GM12874 (cell line): Measurements from ENCODE around the gene OLFML3.

Source experiments
- TF ChIP-seq, protein P1 (sequence below): IDR thresholded peaks from 2 replicates; pipeline ENCODE4 v1.5.1; 2011; ENCODE audit warnings: low read depth, mild to moderate bottlenecking, control low read depth, low read length, moderate library complexity; ENCODE audit not compliant: insufficient read depth

OLFML3 gene

DNA sequence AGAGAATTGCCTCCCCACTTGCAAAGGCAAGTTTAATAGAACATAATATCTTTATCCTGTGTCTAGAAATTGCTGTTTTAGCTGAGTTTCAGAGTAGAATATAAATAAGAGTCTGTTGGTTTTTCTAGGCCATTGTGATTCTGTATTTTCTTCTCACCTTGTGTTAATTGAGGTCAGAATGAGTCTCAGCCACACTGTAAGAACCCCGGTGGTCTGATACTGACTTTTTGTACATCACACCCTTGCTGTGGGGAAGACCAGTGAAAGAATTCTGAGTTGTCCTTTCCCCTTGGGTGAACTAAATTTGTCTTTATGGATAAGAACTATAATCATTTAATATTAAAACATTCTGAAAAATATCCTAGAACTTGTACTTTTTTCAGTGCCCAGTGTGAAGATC lies 43.3 kb upstream of the OLFML3 start:
- TF ChIP-seq, protein P1, sequence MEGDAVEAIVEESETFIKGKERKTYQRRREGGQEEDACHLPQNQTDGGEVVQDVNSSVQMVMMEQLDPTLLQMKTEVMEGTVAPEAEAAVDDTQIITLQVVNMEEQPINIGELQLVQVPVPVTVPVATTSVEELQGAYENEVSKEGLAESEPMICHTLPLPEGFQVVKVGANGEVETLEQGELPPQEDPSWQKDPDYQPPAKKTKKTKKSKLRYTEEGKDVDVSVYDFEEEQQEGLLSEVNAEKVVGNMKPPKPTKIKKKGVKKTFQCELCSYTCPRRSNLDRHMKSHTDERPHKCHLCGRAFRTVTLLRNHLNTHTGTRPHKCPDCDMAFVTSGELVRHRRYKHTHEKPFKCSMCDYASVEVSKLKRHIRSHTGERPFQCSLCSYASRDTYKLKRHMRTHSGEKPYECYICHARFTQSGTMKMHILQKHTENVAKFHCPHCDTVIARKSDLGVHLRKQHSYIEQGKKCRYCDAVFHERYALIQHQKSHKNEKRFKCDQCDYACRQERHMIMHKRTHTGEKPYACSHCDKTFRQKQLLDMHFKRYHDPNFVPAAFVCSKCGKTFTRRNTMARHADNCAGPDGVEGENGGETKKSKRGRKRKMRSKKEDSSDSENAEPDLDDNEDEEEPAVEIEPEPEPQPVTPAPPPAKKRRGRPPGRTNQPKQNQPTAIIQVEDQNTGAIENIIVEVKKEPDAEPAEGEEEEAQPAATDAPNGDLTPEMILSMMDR, result no peak

DNA sequence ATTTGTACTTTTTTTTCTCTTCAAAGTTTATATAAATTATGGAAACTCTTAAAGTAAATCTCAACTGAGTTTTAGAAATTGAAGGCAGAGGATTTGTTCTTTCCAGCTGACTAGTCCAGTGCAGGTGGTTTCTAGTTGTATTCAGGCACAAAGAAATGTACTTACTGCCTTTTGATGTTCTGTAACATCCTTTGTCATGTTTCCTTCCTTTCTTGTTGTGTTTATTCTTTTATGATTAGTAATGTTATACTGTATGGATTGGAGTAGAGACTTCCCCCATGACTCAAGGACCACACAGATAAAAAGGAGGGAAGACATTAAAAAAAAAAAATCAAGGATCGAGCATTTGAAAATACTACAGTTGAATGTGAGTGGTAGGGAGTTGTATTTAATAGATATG lies 42.1 kb upstream of the OLFML3 start:
- TF ChIP-seq, protein P1, result no peak

DNA sequence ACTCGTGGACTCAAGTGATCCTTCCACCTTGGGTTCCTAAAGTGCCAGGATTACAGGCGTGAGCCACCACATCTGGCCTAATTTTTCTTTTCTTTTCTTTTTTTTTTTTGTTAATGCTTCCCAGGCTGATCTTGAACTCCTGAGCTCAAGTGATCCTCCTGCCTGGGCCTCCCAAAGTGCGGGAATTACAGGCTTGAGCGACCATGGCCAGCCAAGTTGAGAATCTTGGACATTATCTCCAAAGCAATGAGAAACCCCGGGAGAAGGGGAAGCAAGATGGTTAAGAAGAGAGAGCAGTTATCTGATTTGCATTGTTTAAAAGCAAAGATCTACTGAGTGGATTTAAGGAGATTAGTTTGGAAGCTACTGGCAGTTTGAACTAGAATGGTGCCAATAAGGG lies 41.1 kb upstream of the OLFML3 start:
- TF ChIP-seq, protein P1, result no peak

DNA sequence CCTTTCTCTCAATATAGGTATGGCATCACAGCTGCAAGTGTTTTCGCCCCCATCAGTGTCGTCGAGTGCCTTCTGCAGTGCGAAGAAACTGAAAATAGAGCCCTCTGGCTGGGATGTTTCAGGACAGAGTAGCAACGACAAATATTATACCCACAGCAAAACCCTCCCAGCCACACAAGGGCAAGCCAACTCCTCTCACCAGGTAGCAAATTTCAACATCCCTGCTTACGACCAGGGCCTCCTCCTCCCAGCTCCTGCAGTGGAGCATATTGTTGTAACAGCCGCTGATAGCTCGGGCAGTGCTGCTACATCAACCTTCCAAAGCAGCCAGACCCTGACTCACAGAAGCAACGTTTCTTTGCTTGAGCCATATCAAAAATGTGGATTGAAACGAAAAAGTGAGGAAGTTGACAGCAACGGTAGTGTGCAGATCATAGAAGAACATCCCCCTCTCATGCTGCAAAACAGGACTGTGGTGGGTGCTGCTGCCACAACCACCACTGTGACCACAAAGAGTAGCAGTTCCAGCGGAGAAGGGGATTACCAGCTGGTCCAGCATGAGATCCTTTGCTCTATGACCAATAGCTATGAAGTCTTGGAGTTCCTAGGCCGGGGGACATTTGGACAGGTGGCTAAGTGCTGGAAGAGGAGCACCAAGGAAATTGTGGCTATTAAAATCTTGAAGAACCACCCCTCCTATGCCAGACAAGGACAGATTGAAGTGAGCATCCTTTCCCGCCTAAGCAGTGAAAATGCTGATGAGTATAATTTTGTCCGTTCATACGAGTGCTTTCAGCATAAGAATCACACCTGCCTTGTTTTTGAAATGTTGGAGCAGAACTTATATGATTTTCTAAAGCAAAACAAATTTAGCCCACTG lies 38.7 kb upstream of the OLFML3 start:
- TF ChIP-seq, protein P1, result no peak

DNA sequence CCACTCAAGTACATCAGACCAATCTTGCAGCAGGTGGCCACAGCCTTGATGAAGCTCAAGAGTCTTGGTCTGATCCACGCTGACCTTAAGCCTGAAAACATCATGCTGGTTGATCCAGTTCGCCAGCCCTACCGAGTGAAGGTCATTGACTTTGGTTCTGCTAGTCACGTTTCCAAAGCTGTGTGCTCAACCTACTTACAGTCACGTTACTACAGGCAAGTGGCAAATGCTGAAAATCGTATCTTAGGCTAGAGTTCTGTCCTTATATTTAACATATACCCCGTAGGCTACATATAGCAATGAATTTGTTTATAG lies 38.1 kb upstream of the OLFML3 start:
- TF ChIP-seq, protein P1, result no peak

DNA sequence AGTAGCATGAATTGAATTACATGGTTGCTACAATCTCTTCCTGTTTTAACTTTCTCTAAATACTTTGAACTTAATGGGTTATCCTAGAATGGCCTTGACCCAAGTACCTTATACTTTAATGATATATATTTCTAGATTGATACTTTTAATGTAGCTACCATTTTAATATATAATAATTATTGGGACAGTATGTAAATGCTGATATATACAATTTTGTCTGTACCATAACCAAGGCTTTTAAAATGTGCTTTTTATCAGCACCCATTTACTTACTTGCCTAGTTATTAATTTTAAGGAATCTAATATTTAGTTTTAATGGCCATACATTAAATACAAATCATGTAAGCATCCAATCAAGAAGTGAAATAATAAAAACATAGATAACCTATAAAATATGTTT lies 36.7 kb upstream of the OLFML3 start:
- TF ChIP-seq, protein P1, result no peak

DNA sequence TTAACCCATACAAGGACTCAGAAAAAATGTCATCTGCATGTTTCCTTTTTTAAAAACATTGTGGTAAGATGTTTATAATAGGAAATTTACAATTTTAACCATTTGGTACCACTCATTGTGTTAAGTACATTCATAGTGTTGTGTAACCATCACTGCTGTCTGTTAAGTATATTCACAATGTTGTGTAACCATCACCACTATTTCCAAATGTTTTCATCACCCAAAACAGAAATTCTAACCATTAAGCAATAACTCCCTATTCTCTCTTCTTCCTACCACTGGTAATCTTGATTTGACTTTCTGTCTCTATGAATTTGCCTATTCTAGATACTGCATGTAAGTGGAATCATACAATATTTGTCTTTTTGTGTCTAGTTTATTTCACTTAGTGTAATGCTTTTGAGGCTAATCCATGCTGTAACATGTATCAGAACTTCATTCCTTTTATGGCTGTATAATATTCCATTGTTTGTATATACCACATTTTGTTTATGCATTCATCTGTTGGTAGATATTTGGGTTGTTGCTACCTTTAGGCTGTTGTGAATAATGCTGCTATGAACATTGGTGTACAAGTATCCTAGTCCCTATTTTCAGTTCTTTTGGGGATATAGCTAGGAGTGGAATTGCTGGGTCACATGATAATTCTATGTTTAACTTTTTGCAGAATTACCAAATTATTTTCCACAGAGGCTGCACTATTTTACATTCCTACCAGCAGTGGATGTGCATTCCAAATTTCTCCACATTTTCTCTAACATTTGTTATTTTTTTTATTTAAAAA lies 36.1 kb upstream of the OLFML3 start:
- TF ChIP-seq, protein P1, result no peak
